Measurements from ENCODE around the gene MAGI2.

GRCh38 chr7:78620920-78621319 lies 832.5 kb downstream of the MAGI2 start:
- TF ChIP-seq CTCF (conservative IDR thresholded peaks at IDR 0.05; ENCODE audit: low read length) (no peak), EZH2phosphoT487 (IDR thresholded peaks at IDR 0.05; ENCODE audit: borderline replicate concordance) (no peak)

Data from Loucy (cell line).